ENCODE measurements around the gene TDP1. TPM values are rescaled to one million over a fixed set of nuclear protein-coding genes. Genes with fewer than 3 reads are reported as not detected.
A peak's percentile ranks its signal among the peaks of the same experiment; 100 is the strongest.

The TDP1 gene
- total and polyA plus RNA-seq, 2 of the 4 experiments (the other 2 are of a cell fraction), result 23.3 to 53.1 TPM

- 93% methylated on average over 3 of the region's 7 CpGs; no CpG with 5 or more reads in 1 of the 2 experiments for WGBS, 2 experiments (ENCODE audit: extremely low coverage in 2 of 2, insufficient read length in 1 of 2)
- peaks cover 3% of the 10 kb centered on the region; the same call in 1 of the 2 replicates for H3K9me1 ChIP-seq (ENCODE audit: insufficient read depth, low read length)
- no peaks in the 10 kb centered on the region for H4K20me1 ChIP-seq (ENCODE audit: insufficient read depth, low read length)
- CTCF ChIA-PET, result no interaction called here
- in situ Hi-C loops (cut with MboI; ENCODE audit: low sequenced_read_pairs), result no loop called here
- H3K27ac ChIP-seq (ENCODE audit: insufficient read depth, low read length), result no peak overlapping the region
- no peak overlapping the region for H2BK20ac ChIP-seq (ENCODE audit: low read depth, low read length)
- no peak overlapping the region for H2BK120ac ChIP-seq (ENCODE audit: low read depth, low read length)
- no peaks in the 10 kb centered on the region for H3K4me1 ChIP-seq (ENCODE audit: control insufficient read depth, insufficient read depth, low read length)
- H2AFZ ChIP-seq (replicated peaks; ENCODE audit: low read length, poor library complexity), result no peak overlapping the region
- dilution Hi-C loops (cut with HindIII; ENCODE audit: low sequenced_read_pairs, unreplicated experiment), result no loop called here
- no peaks in the 10 kb centered on the region for H3K9me3 ChIP-seq (ENCODE audit: control insufficient read depth, insufficient read depth, low read length)
- no peak overlapping the region for H3K14ac ChIP-seq (replicated peaks; ENCODE audit: low read depth, low read length)
- H3K4me2 ChIP-seq (ENCODE audit: low read depth, low read length), result no peak overlapping the region
- intact Hi-C loops (cut with micrococcal nuclease), result no loop called here
- H3K36me3 ChIP-seq (ENCODE audit: control insufficient read depth, insufficient read depth, low read length), result peaks cover 37% of the 10 kb centered on the region
- no peak overlapping the region for H4K8ac ChIP-seq (ENCODE audit: low read depth in 2 of 2, low read length in 2 of 2)
- no peak overlapping the region for H2AK9ac ChIP-seq (replicated peaks; ENCODE audit: low read depth, low read length, poor library complexity)
- DNase-seq, result peak; percentile 31
- H2BK15ac ChIP-seq (ENCODE audit: low read depth, low read length), result no peak overlapping the region
- H2AK5ac ChIP-seq (ENCODE audit: low read depth, low read length), result no peak overlapping the region
- TF ChIP-seq RFX5 (IDR thresholded peaks at IDR 0.05; ENCODE audit: low read depth, low read length), result no peak
- no peak for TF ChIP-seq NFE2L2 (IDR thresholded peaks at IDR 0.05; ENCODE audit: low read depth, low read length)
- TF ChIP-seq POLR2A (IDR thresholded peaks at IDR 0.05; ENCODE audit: low read depth, low read length), result no peak
- TF ChIP-seq, protein P1, sequence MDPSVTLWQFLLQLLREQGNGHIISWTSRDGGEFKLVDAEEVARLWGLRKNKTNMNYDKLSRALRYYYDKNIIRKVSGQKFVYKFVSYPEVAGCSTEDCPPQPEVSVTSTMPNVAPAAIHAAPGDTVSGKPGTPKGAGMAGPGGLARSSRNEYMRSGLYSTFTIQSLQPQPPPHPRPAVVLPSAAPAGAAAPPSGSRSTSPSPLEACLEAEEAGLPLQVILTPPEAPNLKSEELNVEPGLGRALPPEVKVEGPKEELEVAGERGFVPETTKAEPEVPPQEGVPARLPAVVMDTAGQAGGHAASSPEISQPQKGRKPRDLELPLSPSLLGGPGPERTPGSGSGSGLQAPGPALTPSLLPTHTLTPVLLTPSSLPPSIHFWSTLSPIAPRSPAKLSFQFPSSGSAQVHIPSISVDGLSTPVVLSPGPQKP (IDR thresholded peaks at IDR 0.05; ENCODE audit: borderline replicate concordance, low read depth, low read length), result no peak
- TF ChIP-seq FOS (IDR thresholded peaks at IDR 0.05; ENCODE audit: low read depth, low read length), result no peak
- no peak for TF ChIP-seq MAFK (IDR thresholded peaks at IDR 0.05; ENCODE audit: low read depth, low read length)
- no peak for TF ChIP-seq CHD1 (IDR thresholded peaks at IDR 0.05; ENCODE audit: low read depth, low read length)
- no peak for TF ChIP-seq BHLHE40 (IDR thresholded peaks at IDR 0.05; ENCODE audit: low read depth, low read length)
- TF ChIP-seq, protein P2, sequence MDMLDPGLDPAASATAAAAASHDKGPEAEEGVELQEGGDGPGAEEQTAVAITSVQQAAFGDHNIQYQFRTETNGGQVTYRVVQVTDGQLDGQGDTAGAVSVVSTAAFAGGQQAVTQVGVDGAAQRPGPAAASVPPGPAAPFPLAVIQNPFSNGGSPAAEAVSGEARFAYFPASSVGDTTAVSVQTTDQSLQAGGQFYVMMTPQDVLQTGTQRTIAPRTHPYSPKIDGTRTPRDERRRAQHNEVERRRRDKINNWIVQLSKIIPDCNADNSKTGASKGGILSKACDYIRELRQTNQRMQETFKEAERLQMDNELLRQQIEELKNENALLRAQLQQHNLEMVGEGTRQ (IDR thresholded peaks at IDR 0.05; ENCODE audit: low read depth, low read length), result no peak
- TF ChIP-seq CEBPB (IDR thresholded peaks at IDR 0.05; ENCODE audit: low read depth, low read length), result no peak
- TF ChIP-seq, protein P3, sequence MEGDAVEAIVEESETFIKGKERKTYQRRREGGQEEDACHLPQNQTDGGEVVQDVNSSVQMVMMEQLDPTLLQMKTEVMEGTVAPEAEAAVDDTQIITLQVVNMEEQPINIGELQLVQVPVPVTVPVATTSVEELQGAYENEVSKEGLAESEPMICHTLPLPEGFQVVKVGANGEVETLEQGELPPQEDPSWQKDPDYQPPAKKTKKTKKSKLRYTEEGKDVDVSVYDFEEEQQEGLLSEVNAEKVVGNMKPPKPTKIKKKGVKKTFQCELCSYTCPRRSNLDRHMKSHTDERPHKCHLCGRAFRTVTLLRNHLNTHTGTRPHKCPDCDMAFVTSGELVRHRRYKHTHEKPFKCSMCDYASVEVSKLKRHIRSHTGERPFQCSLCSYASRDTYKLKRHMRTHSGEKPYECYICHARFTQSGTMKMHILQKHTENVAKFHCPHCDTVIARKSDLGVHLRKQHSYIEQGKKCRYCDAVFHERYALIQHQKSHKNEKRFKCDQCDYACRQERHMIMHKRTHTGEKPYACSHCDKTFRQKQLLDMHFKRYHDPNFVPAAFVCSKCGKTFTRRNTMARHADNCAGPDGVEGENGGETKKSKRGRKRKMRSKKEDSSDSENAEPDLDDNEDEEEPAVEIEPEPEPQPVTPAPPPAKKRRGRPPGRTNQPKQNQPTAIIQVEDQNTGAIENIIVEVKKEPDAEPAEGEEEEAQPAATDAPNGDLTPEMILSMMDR (conservative IDR thresholded peaks at IDR 0.05; ENCODE audit: low read depth, low read length), result no peak
- TF ChIP-seq MXI1 (IDR thresholded peaks at IDR 0.05; ENCODE audit: borderline replicate concordance, low read depth, low read length), result no peak
- TF ChIP-seq RCOR1 (IDR thresholded peaks at IDR 0.05; ENCODE audit: insufficient replicate concordance, low read length), result no peak
- TF ChIP-seq SMC3 (IDR thresholded peaks at IDR 0.05; ENCODE audit: low read depth, low read length), result no peak
- TF ChIP-seq RAD21 (IDR thresholded peaks at IDR 0.05; ENCODE audit: low read length), result no peak
- no peak for TF ChIP-seq MAZ (IDR thresholded peaks at IDR 0.05; ENCODE audit: borderline replicate concordance, low read depth, low read length)
- no peak overlapping the region for H3K9ac ChIP-seq (ENCODE audit: low read depth, low read length)
- H4K5ac ChIP-seq (ENCODE audit: low read depth, low read length), result no peak overlapping the region
- H3K4me3 ChIP-seq (ENCODE audit: insufficient read depth, low read depth, low read length), result no peak overlapping the region
- no peak overlapping the region for H2BK5ac ChIP-seq (ENCODE audit: low read depth, low read length, poor library complexity, severe bottlenecking)
- ATAC-seq (ENCODE audit: low read depth), result peak; percentile 82
- H3K79me1 ChIP-seq (ENCODE audit: low read depth in 1 of 2, low read length in 2 of 2), result peaks cover 0 to 3% of the 10 kb centered on the region in 2 experiments; a peak in 1 of 4 replicates
- no peak overlapping the region for H3K23ac ChIP-seq (ENCODE audit: low read depth, low read length)
- H3K27me3 ChIP-seq (ENCODE audit: control insufficient read depth, insufficient read depth, low read length), result no peaks in the 10 kb centered on the region
- no peak overlapping the region for H4K91ac ChIP-seq (ENCODE audit: insufficient read depth, low read depth, low read length)
- H3K4ac ChIP-seq (ENCODE audit: low read depth, low read length), result no peak overlapping the region
- H3K56ac ChIP-seq (ENCODE audit: extremely low read depth, insufficient read depth, low read length), result no peak overlapping the region
- no peak overlapping the region for H3K18ac ChIP-seq (ENCODE audit: low read depth, low read length)
- BruUV-seq (replicated peaks), result no TSS peak
- POLR2A ChIA-PET (ENCODE audit: unreplicated experiment), result no interaction called here
Measured at GRCh38 chr14:90023176-90023896, 67.6 kb downstream of the TDP1 start.
